NCI-H2081 treated with DMSO at 0.1 percent for 48 hours (cell line): ENCODE results near the gene RASGRF1.
"Not testable (repeated sequence)": the region's sequence is repeated elsewhere in the genome, so short reads cannot be mapped to it uniquely, and the experiment has no call there.

Source experiments
- DNase-seq: peaks from one replicate; lab custom pipeline; 2025; lab: John Stamatoyannopoulos, UW

RASGRF1 gene

DNA sequence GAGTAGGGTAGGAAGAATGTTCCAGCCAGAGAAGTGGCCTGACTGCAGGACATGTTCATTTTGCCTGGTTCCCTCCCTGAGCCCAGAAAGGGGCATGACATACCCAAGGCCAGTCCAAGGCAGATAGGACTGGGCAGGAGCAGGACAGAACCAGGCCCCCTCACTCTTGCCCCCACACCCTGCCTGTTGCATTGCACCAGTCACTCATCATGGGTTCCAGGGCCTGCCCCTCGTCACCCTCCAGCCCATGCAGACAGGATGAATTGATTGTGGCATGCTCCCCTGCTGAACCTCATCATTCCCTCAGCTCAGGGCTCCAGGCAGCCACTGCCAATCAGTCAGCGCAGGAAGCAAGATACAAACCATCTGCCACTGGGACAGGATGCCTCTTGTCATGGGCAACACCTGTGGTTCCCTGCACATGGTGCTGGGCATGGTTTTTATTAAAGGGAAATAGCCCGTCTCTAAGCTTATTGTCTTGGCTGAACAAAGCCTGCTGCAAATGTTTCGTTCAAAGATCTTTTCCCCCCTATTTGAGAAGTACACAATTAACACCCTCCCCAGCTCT is 48.9 kb downstream of the RASGRF1 start:
- DNase-seq = no peak

DNA sequence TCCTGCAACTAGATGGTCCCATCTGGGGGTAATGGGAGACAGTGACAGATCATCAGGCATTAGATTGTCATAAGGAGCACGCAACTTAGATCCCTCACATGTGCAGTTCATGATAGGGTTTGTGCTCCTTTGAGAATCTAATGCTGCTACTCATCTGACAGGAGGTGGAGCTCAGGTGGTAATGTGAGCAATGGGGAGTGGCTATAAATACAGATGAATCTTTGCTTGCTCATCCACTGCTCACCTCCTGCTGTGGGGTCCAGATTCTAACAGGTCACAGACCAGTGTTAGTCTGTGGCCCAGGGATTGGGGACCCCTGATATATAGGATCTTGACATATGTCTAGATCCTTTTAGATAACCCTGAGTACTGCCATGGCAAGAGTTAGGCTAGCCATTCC is 52.7 kb downstream of the RASGRF1 start:
- DNase-seq = no peak

GRCh38 chr15:79036323-79036722 is 54.3 kb downstream of the RASGRF1 start:
- DNase-seq = no peak

GRCh38 chr15:79035814-79036213 is 54.8 kb downstream of the RASGRF1 start:
- no peak for DNase-seq

DNA sequence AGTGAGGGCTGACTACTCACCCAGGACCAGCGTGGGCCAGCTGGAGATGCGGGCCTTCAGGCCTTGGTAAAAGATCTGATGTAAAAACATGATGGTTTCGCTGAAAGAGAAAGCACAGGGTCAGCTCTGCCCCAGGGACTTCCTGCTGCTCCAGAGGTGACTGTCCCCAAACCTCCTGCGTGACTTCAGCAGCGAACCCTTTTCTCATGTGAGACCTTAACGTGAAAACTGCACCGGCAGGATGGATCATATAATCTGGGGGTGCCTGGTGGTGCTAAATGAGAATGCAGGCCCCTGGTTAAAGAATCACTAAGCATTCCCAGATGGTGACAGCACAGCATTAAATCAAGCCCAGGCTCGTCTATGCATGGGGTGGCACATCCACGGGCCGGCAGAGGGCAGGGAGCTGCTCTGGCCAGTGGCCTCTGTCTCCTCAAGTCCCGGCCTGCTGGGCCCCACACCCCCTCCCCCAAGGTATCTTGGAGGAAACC is 55.4 kb downstream of the RASGRF1 start:
- DNase-seq = no peak

- no peak for DNase-seq
Measured at GRCh38 chr15:79034284-79034683, 56.3 kb downstream of the RASGRF1 start.

GRCh38 chr15:79032656-79033055 is 57.9 kb downstream of the RASGRF1 start:
- no peak for DNase-seq

GRCh38 chr15:79031821-79032220 is 58.8 kb downstream of the RASGRF1 start:
- DNase-seq = no peak

DNA sequence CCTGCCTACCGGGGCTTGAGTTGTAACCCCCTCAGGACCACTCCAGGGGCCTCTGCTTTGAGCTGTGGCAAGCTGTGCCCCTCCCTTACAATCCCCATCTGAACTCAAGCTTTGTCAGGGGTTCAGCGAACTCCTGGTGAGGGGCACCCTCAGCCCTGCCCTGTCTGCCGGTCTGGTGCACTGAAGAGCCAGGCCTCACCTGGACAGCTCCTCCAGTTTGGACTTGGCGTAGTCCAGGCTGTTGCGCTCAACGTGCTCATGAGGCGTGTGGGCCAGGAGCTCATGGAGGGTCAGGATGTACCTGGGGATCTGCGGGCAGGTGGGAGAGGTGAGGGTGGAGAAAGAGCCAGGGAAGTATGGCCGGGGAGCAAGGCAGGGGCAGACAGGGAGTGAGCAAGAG is 59.4 kb downstream of the RASGRF1 start:
- no peak for DNase-seq

- DNase-seq = no peak
Measured at GRCh38 chr15:79030470-79030869, 60.1 kb downstream of the RASGRF1 start.

DNA sequence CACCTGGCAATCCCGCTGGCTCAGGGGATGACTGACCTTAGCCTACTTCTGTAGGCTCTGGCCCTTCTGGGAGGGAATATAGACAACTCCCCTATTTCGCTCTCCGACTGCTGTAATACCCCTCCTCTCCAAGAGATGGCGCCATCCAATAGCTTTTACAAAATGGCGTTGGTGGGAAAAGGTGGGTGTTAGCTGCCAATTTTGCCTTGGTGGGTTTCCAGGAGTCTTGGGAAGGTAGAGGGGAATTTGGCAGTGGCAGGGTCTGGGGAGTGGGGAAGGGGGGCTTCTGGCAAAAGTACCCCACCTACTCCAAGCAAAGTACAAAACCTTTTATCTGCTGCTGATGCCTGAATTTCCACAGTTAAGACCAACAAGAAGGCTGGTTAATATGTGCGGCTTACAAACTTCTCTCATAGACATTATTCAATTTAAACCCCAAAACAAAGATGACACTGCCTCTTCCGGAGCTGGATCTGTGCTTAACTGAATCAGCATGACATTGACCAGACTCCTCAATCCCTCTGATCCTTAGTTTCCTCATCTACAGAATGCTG is 62.1 kb downstream of the RASGRF1 start:
- DNase-seq = no peak

DNA sequence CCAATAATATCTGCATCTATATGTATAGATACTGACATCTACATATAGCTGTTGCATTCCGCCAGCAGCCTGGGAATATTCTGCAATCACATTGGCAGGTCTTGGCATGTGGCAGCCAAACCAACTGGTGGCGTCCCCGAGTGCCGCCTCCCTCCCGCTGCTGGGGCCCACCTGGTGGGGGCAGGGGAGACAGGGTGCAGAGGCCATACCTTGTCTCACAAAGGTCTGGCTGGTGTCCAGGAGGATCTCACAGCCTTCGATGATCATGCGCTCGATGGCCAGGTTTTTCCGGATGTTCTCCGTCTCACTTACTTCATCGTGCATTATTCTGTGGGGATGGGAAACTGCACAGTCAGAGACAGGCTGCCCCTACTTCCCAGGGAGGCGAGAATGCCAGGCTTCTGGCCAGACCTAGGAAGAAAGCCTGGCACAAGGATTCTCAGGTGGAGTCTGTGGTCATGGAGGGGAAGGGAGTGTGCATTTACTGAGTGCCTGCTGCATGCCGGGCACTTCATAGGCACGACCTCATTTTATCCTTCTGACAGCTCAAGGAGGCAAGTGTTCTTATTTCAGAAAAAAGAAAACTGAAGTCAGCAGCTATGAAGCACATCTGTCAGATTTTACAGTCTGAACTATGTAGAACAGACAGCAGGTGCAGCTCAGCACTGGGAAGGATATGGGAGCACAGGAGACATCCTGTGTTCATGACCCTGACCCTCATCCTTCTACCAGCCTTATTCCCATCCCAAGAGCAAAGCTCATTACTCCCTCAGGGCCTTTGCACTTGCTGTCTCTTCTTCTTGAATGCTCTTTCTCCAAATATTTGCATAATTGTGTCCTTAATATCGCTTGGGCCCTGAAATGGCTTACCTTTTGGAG is 62.8 kb downstream of the RASGRF1 start:
- no peak for DNase-seq

- no peak for DNase-seq
Measured at GRCh38 chr15:79025802-79026201, 64.8 kb downstream of the RASGRF1 start.

DNA sequence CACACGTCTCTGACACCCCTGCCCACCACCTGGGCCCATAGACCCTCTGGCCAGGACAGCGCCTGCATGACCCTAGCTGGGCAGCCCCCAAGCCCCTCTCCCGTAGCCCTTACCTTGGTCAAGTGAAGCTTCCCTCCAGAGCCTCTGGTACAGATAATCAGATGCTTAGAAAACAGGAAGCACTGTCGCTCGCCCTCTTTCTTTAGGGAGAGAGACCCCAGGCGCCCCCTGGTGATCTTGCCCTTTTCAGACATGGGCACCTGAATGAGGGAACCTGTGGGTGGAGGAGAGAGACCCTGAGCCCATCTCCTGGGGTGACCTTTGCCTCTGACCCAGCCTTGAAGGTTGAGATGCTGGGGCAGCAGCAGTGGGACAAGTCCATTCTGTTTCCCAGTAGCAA is 65.4 kb downstream of the RASGRF1 start:
- DNase-seq = no peak

GRCh38 chr15:79024493-79024892 is 66.1 kb downstream of the RASGRF1 start:
- DNase-seq = not testable (repeated sequence)

GRCh38 chr15:79023918-79024317 is 66.7 kb downstream of the RASGRF1 start:
- no peak for DNase-seq

DNA sequence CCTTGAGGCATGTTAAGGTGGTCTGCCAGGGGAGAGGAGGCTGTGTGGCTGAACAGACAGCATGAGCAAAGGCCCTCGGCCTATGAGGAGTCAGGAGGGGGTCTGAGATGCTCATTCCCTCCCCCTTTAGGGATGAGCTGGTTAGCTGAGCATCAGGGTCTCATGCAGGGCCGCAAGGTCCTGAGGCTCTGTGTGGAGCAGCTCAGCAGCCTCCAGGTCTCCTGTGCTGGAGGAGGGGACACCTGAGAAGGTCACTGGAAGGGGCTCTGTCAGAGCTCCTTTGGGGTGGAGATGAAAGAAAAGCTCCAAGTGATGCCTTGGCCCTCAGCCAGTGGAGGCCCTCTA is 67.1 kb downstream of the RASGRF1 start:
- no peak for DNase-seq

- DNase-seq = no peak
Measured at GRCh38 chr15:79018960-79019359, 71.6 kb downstream of the RASGRF1 start.

DNA sequence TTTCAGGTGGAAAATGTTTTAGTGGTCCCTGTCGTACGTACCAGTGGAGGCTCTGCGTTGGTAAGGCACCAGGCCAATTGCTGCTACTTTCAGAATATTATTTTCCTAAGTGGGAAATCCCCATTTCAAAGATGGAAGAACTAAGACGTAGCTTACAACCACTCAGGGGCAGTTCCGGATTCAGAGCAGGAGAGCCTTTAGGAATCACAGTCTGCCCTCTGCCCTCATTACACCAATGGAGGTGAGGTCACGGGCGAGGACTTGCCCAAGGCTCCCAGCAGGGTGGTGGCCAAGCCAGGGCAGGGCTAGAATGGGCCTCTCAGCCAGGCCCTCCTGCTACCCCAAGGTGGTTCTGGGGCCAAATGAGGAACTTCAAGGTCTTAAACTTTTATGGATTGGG is 72.6 kb downstream of the RASGRF1 start:
- DNase-seq = no peak

- DNase-seq = no peak
Measured at GRCh38 chr15:79016527-79017170, 73.9 kb downstream of the RASGRF1 start.

GRCh38 chr15:79015416-79015815 is 75.2 kb downstream of the RASGRF1 start:
- no peak for DNase-seq

DNA sequence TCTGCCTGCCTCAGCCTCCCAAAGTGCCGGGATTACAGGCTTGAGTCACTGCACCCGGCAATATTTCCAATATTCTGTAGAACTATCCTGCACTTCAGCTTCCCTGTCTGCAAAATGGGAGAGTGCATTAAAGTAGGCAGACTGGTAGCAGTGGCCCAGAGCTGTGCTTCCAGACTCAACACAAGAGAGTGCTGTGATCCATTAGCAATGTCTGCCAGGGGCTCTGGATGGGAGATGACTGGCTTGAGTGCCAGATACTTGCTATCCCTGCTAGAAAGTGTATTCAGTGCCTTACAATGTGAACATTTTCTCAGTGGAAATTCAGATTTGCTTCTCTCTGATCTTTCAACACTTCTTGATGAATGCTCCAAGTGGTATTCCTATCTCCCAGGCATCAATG is 80.3 kb downstream of the RASGRF1 start:
- no peak for DNase-seq

DNA sequence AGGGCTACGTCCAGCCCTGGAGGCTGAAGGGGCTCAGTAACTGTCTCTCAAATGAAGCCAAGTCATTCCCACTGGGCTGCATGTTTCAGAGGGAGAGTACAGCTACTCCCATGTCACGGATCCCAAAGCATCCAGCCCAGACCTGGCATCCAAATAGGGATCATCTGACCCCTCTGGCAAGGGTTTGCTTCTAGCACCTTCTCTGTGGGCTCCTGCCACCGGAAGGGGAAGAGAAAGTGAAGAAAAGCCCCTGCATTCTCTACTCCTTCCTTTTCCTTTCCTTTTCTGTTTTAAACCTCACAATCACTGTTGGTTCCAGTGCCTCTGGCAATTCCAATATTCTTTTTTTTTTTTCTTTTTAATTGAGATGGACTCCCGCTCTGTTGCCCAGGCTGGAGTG is 81.2 kb downstream of the RASGRF1 start:
- no peak for DNase-seq
